SJSA1 (cell line): ENCODE results near the gene GJD4. TPM values are rescaled to one million over a fixed set of nuclear protein-coding genes. Genes with fewer than 3 reads are reported as not detected.

Experiments used
- DNase-seq, 2 experiments: peaks; one replicate each; pipeline ENCODE4 v3.0.0-alpha.2; 2015 to 2020; ENCODE audit warnings: low spot score in 2 of 2, low read depth in 1 of 2
- H3K27ac ChIP-seq: fragments of 250-450 bp; sonication (Bioruptor Pico); 2 replicates; pipeline ENCODE4 v1.5.1; 2020; ENCODE audit warnings: mild to moderate bottlenecking, moderate library complexity
- H3K27me3 ChIP-seq: fragments of 250-450 bp; sonication (Bioruptor Pico); replicated peaks from 2 replicates; pipeline ENCODE4 v1.5.1; 2020; ENCODE audit warnings: mild to moderate bottlenecking, moderate library complexity
- H3K36me3 ChIP-seq: fragments of 250-450 bp; sonication (Bioruptor Pico); 2 replicates; pipeline ENCODE4 v1.5.1; 2020; ENCODE audit warnings: mild to moderate bottlenecking
- H3K4me1 ChIP-seq: fragments of 250-450 bp; sonication (Bioruptor Pico); replicated peaks from 2 replicates; pipeline ENCODE4 v1.6.1; 2021; ENCODE audit warnings: mild to moderate bottlenecking
- H3K4me3 ChIP-seq: fragments of 250-450 bp; sonication (Bioruptor Pico); 2 replicates; pipeline ENCODE4 v1.5.1; 2020; ENCODE audit warnings: mild to moderate bottlenecking
- H3K9me3 ChIP-seq: fragments of 250-450 bp; sonication (Bioruptor Pico); replicated peaks from 2 replicates; pipeline ENCODE4 v1.5.1; 2020; ENCODE audit warnings: mild to moderate bottlenecking
- total RNA-seq: library from RNA; depleted of rRNA; stranded (reverse); fragments of >200 nt; shearing (Covaris generic); gene quantifications from 2 replicates; pipeline ENCODE4 v1.2.3, GENCODE V29; 2014; rRNA removed

The GJD4 gene
- total RNA-seq: 0.13 TPM in 1 of 2 replicates, not detected in the other

GRCh38 chr10:35605191-35605590 lies at the start of gene GJD4:
GJD4 (plus strand) TSS chr10:35605341; CDS start chr10:35605568, 227 bp downstream.
- H3K27me3 ChIP-seq: no peaks in the 10 kb centered on the region
- no peak within 1 kb of the TSS for H3K27ac ChIP-seq
- H3K4me3 ChIP-seq: no peak within 1 kb of the TSS
- no peaks in the 10 kb centered on the region for H3K36me3 ChIP-seq
- peaks cover 6% of the 10 kb centered on the region; the same call in 1 of the 2 replicates for H3K4me1 ChIP-seq
- no peaks in the 10 kb centered on the region for H3K9me3 ChIP-seq
- no peak for DNase-seq

- no peaks in the 10 kb centered on the region for H3K27me3 ChIP-seq
- H3K9me3 ChIP-seq: no peaks in the 10 kb centered on the region
- peaks cover 32% of the 10 kb centered on the region for H3K36me3 ChIP-seq
- H3K27ac ChIP-seq: no peak overlapping the region
- H3K4me1 ChIP-seq: peaks cover 5% of the 10 kb centered on the region; the same call in 1 of the 2 replicates
- no peak for DNase-seq
- no peak overlapping the region for H3K4me3 ChIP-seq
Measured at GRCh38 chr10:35555962-35556930, 48.9 kb upstream of the GJD4 start.

- Histone ChIP-seq H3K9me3 (no peaks in the 10 kb centered on the region), H3K36me3 (peaks cover 22% of the 10 kb centered on the region), H3K4me1 (peaks cover 5% of the 10 kb centered on the region; the same call in 1 of the 2 replicates), H3K27me3 (no peaks in the 10 kb centered on the region), H3K4me3 (no peak overlapping the region), H3K27ac (no peak overlapping the region)
- DNase-seq: no peak
Measured at GRCh38 chr10:35558276-35558675, 46.9 kb upstream of the GJD4 start.

- Histone ChIP-seq H3K4me1 (peaks cover 6% of the 10 kb centered on the region), H3K4me3 (no peak overlapping the region), H3K36me3 (peaks cover 17% of the 10 kb centered on the region; the same call in 1 of the 2 replicates), H3K27me3 (no peaks in the 10 kb centered on the region), H3K9me3 (no peaks in the 10 kb centered on the region), H3K27ac (no peak overlapping the region)
- DNase-seq: no peak
Measured at GRCh38 chr10:35559416-35559815, 45.7 kb upstream of the GJD4 start.

GRCh38 chr10:35561715-35562114 lies 43.4 kb upstream of the GJD4 start:
- Histone ChIP-seq H3K27me3 (no peaks in the 10 kb centered on the region), H3K9me3 (no peaks in the 10 kb centered on the region), H3K36me3 (peaks cover 24% of the 10 kb centered on the region), H3K4me3 (no peak overlapping the region), H3K4me1 (peaks cover 9% of the 10 kb centered on the region), H3K27ac (no peak overlapping the region)
- DNase-seq: no peak

GRCh38 chr10:35562427-35562826 lies 42.7 kb upstream of the GJD4 start:
- Histone ChIP-seq H3K4me3 (no peak overlapping the region), H3K4me1 (peaks cover 9% of the 10 kb centered on the region), H3K36me3 (peaks cover 26% of the 10 kb centered on the region), H3K9me3 (no peaks in the 10 kb centered on the region), H3K27me3 (no peaks in the 10 kb centered on the region), H3K27ac (no peak overlapping the region)
- no peak for DNase-seq

GRCh38 chr10:35563261-35563891 lies 41.8 kb upstream of the GJD4 start:
- Histone ChIP-seq H3K27me3 (no peaks in the 10 kb centered on the region), H3K9me3 (no peaks in the 10 kb centered on the region), H3K27ac (no peak overlapping the region), H3K4me3 (no peak overlapping the region), H3K36me3 (peaks cover 24% of the 10 kb centered on the region), H3K4me1 (peaks cover 9% of the 10 kb centered on the region)
- DNase-seq: peak in 1 of 2 experiments; percentile 57

- Histone ChIP-seq H3K27ac (no peak overlapping the region), H3K4me3 (no peak overlapping the region), H3K36me3 (peaks cover 18% of the 10 kb centered on the region), H3K27me3 (no peaks in the 10 kb centered on the region), H3K4me1 (peaks cover 9% of the 10 kb centered on the region), H3K9me3 (no peaks in the 10 kb centered on the region)
- no peak for DNase-seq
Measured at GRCh38 chr10:35564341-35564968, 40.7 kb upstream of the GJD4 start.

GRCh38 chr10:35565602-35566081 lies 39.5 kb upstream of the GJD4 start:
- H3K4me3 ChIP-seq: no peak overlapping the region
- H3K4me1 ChIP-seq: peaks cover 9% of the 10 kb centered on the region
- no peaks in the 10 kb centered on the region for H3K9me3 ChIP-seq
- H3K27me3 ChIP-seq: no peaks in the 10 kb centered on the region
- H3K36me3 ChIP-seq: peaks cover 21% of the 10 kb centered on the region
- H3K27ac ChIP-seq: no peak overlapping the region
- no peak for DNase-seq

GRCh38 chr10:35567951-35568350 lies 37.2 kb upstream of the GJD4 start:
- Histone ChIP-seq H3K9me3 (no peaks in the 10 kb centered on the region), H3K36me3 (peaks cover 25% of the 10 kb centered on the region), H3K27ac (no peak overlapping the region), H3K4me1 (peaks cover 9% of the 10 kb centered on the region), H3K4me3 (no peak overlapping the region), H3K27me3 (no peaks in the 10 kb centered on the region)
- DNase-seq: no peak

GRCh38 chr10:35568483-35569015 lies 36.6 kb upstream of the GJD4 start:
- no peak for DNase-seq
- Histone ChIP-seq H3K9me3 (no peaks in the 10 kb centered on the region), H3K36me3 (peaks cover 25% of the 10 kb centered on the region)

GRCh38 chr10:35569111-35569707 lies 35.9 kb upstream of the GJD4 start:
- no peak for DNase-seq
- H3K4me3 ChIP-seq: no peak overlapping the region
- peaks cover 8% of the 10 kb centered on the region for H3K4me1 ChIP-seq
- H3K27ac ChIP-seq: no peak overlapping the region
- no peaks in the 10 kb centered on the region for H3K27me3 ChIP-seq
- H3K36me3 ChIP-seq: peaks cover 25% of the 10 kb centered on the region
- H3K9me3 ChIP-seq: no peaks in the 10 kb centered on the region

More at GRCh38 chr10:35568483-35569015, 36.6 kb upstream of the GJD4 start:
- H3K27ac ChIP-seq: no peak overlapping the region
- H3K27me3 ChIP-seq: no peaks in the 10 kb centered on the region
- H3K4me3 ChIP-seq: no peak overlapping the region
- H3K4me1 ChIP-seq: peaks cover 9% of the 10 kb centered on the region

- H3K4me3 ChIP-seq: no peak overlapping the region
- peaks cover 8% of the 10 kb centered on the region for H3K4me1 ChIP-seq
- no peaks in the 10 kb centered on the region for H3K9me3 ChIP-seq
- DNase-seq: no peak
- H3K36me3 ChIP-seq: peaks cover 25% of the 10 kb centered on the region
- H3K27ac ChIP-seq: no peak overlapping the region
- H3K27me3 ChIP-seq: no peaks in the 10 kb centered on the region
Measured at GRCh38 chr10:35569836-35570235, 35.3 kb upstream of the GJD4 start.
